K562 (cell line): ENCODE data around the gene ZNRF2. TPM values are rescaled to one million over a fixed set of nuclear protein-coding genes. Genes with fewer than 3 reads are reported as not detected.

Source experiments
- ATAC-seq: fragments of 200-7000 bp; cut with Tn5 transposase; 3 replicates; pipeline ENCODE4 v1.9.1; 2020; ENCODE audit warnings: moderate library complexity
- BruUV-seq: library from RNA; stranded (reverse); fragments of 400-500 nt; replicated peaks from 2 replicates; lab custom pipeline; 2021; lab: Mats Ljungman, UMichigan
- CTCF ChIA-PET: fragments of 300-600 bp; formaldehyde crosslinking; extraction: SDS; loops from one replicate; lab custom pipeline; 2021; ENCODE audit warnings: low intra/inter-chr PET ratio; lab: Yijun Ruan, JAX
- POLR2A ChIA-PET: fragments of 300-600, 350-650 bp; sonication (Branson Sonifier 250); formaldehyde crosslinking; extraction: SDS; loops from one replicate; lab custom pipeline; 2021; ENCODE audit warnings: antibody characterized with exemption, inconsistent platforms; lab: Yijun Ruan, JAX
- DNase-seq, 4 experiments: peaks; one replicate each; pipeline versions ENCODE4 v3.0.0 to v3.0.0-alpha.2; 2011 to 2018; ENCODE audit warnings: low spot score in 3 of 4, mixed read lengths in 3 of 4; ENCODE audit errors: extremely low read depth in 1 of 4
- FAIRE-seq: peaks from 2 replicates; lab custom pipeline; 2011; peaks lifted over from hg19 to GRCh38; lab: Jason Lieb, UNC
- H2AFZ ChIP-seq: 2 replicates; pipeline ENCODE4 v1.6.0; 2011; ENCODE audit warnings: low read depth, low read length, control low read depth, inconsistent platforms
- H3K27ac ChIP-seq: fragments of 200-600 bp; 3 replicates; pipeline ENCODE4 v1.8.0; 2011; ENCODE audit warnings: low read depth, mild to moderate bottlenecking, control low read depth, inconsistent platforms, low read length, moderate library complexity, mixed read lengths; ENCODE audit errors: extremely low read depth
- H3K27me3 ChIP-seq, 2 experiments: fragments of 300-600 bp in 1 of 2; 2 replicates in 1 of 2; 3 replicates in 1 of 2; pipeline versions ENCODE4 v1.6.0 to v1.8.0; 2011; ENCODE audit warnings: inconsistent platforms in 2 of 2, low read length in 2 of 2, mild to moderate bottlenecking in 1 of 2, mixed read lengths in 1 of 2, moderate library complexity in 1 of 2; ENCODE audit not compliant: control insufficient read depth in 2 of 2, insufficient read depth in 2 of 2
- H3K36me3 ChIP-seq: fragments of 300-600 bp; 3 replicates; pipeline ENCODE4 v1.8.0; 2011; ENCODE audit warnings: mild to moderate bottlenecking, low read length, inconsistent platforms; ENCODE audit not compliant: control insufficient read depth, insufficient read depth
- H3K4me1 ChIP-seq, 2 experiments: fragments of 200-600 bp in 1 of 2; replicated peaks in 1 of 2; 2 replicates in 1 of 2; 3 replicates in 1 of 2; pipeline versions ENCODE4 v1.5.1 to v1.8.0; 2011; ENCODE audit warnings: inconsistent platforms in 2 of 2, low read length in 2 of 2, mild to moderate bottlenecking in 1 of 2, mixed read lengths in 1 of 2, moderate library complexity in 1 of 2; ENCODE audit not compliant: control insufficient read depth in 2 of 2, insufficient read depth in 2 of 2
- H3K4me2 ChIP-seq: 2 replicates; pipeline ENCODE4 v1.6.1; 2011; ENCODE audit warnings: low read length, control low read depth, inconsistent platforms, mixed read lengths; ENCODE audit not compliant: insufficient read depth
- H3K4me3 ChIP-seq: fragments of 200-600 bp; sonication (generic), shearing (Covaris generic); 2 replicates; pipeline ENCODE4 v1.5.1; 2016; ENCODE audit warnings: control low read depth, inconsistent platforms
- H3K79me2 ChIP-seq: fragments of 200-600 bp; 3 replicates; pipeline ENCODE4 v1.8.0; 2011; ENCODE audit warnings: low read length, inconsistent platforms; ENCODE audit not compliant: control insufficient read depth, insufficient read depth
- H3K9ac ChIP-seq, 2 experiments: 2 replicates each; pipeline versions ENCODE4 v1.6.0 to v1.6.1; 2011; ENCODE audit warnings: low read depth in 2 of 2, low read length in 2 of 2, control low read depth in 1 of 2, inconsistent platforms in 1 of 2, mild to moderate bottlenecking in 1 of 2, mixed read lengths in 1 of 2; ENCODE audit not compliant: insufficient read depth in 1 of 2
- H3K9me1 ChIP-seq: one replicate; pipeline ENCODE4 v1.6.0; 2011; ENCODE audit warnings: inconsistent platforms, mild to moderate bottlenecking, low read length, moderate library complexity; ENCODE audit not compliant: control insufficient read depth, insufficient read depth
- H3K9me3 ChIP-seq: replicated peaks from 2 replicates; pipeline ENCODE4 v1.5.1; 2011; ENCODE audit warnings: low read depth, low read length, inconsistent platforms; ENCODE audit not compliant: control insufficient read depth, insufficient read depth
- H4K20me1 ChIP-seq: replicated peaks from 2 replicates; pipeline ENCODE4 v1.6.1; 2011; ENCODE audit warnings: low read length, inconsistent platforms, mixed read lengths; ENCODE audit not compliant: control insufficient read depth, insufficient read depth
- ARID2 ChIP-seq: fragments of 450-650 bp; IDR thresholded peaks from 2 replicates; pipeline ENCODE4 v1.6.1; 2017; ENCODE audit warnings: antibody characterized with exemption, mild to moderate bottlenecking
- CREB3 ChIP-seq: fragments of 450-650 bp; conservative IDR thresholded peaks from 2 replicates; pipeline ENCODE4 v1.6.1; 2016; ENCODE audit warnings: missing genetic modification characterization, low read depth, mild to moderate bottlenecking, missing compliant biosample characterization, moderate library complexity
- DNMT1 ChIP-seq: fragments of 450-650 bp; IDR thresholded peaks from 2 replicates; pipeline ENCODE4 v1.6.1; 2016; ENCODE audit warnings: antibody characterized with exemption, mild to moderate bottlenecking
- ELF4 ChIP-seq: fragments of 450-650 bp; formaldehyde crosslinking; IDR thresholded peaks from 2 replicates; pipeline ENCODE4 v1.4.0; 2022; ENCODE audit warnings: missing genetic modification characterization
- KAT2B ChIP-seq: IDR thresholded peaks from one replicate; pipeline ENCODE4 v1.6.1; 2012; ENCODE audit warnings: low read depth, mild to moderate bottlenecking, control low read depth, inconsistent platforms, low read length, moderate library complexity
- MAFG ChIP-seq: fragments of 450-650 bp; conservative IDR thresholded peaks from 2 replicates; pipeline ENCODE4 v1.6.1; 2016; ENCODE audit warnings: missing genetic modification characterization, missing compliant biosample characterization
- NCOR1 ChIP-seq: fragments of 450-650 bp; IDR thresholded peaks from 2 replicates; pipeline ENCODE4 v1.6.1; 2016; ENCODE audit warnings: mild to moderate bottlenecking, moderate library complexity
- NEUROD1 ChIP-seq: fragments of 150-350 bp; IDR thresholded peaks from 2 replicates; pipeline ENCODE4 v1.6.1; 2014; ENCODE audit warnings: borderline replicate concordance, low read length, low read depth; ENCODE audit not compliant: partially characterized antibody
- RBM34 ChIP-seq: fragments of 200-400 bp; formaldehyde crosslinking; IDR thresholded peaks from 2 replicates; pipeline ENCODE4 v1.6.1; 2018; ENCODE audit warnings: low read length, borderline replicate concordance; ENCODE audit not compliant: insufficient read depth
- ZBTB43 ChIP-seq: sonication (generic); formaldehyde crosslinking; IDR thresholded peaks from 2 replicates; pipeline ENCODE4 v1.8.0; 2023; ENCODE audit warnings: mild to moderate bottlenecking, missing genetic modification reagents
- ZNF668 ChIP-seq: fragments of 250-450 bp; sonication (Bioruptor Pico); IDR thresholded peaks from 2 replicates; pipeline ENCODE4 v1.8.0; 2022; ENCODE audit warnings: mild to moderate bottlenecking, inconsistent platforms
- WGBS: fragments of 100-300 bp; shearing (Covaris generic); methylation state at CpG from one replicate; pipeline ENCODE4 v1.1.6; 2016; ENCODE audit warnings: low coverage, mixed read lengths; ENCODE audit not compliant: insufficient coverage; ENCODE audit errors: missing lambda C conversion rate; 5-methylcytosine and 5-hydroxymethylcytosine counted together
- in situ Hi-C: fragments of 300-500 bp; cut with MboI; formaldehyde crosslinking; loops from 4 replicates; pipeline ENCODE4 v1.15.0; 2018; ENCODE audit warnings: inconsistent platforms, mixed read lengths
- intact Hi-C: fragments of 100-400 bp; cut with micrococcal nuclease; formaldehyde crosslinking; loops from 2 replicates; pipeline ENCODE4 v1.14.2; 2022
- polyA plus RNA-seq, 8 experiments: library from polyadenylated mRNA; depleted of rRNA in 4 of 8; stranded (reverse) in 5 of 8; unstranded in 3 of 8; fragments of >200 nt; fragmentation: Nextera tagmentation in 2 of 8; fragmentation: Illumina TruSeq in 1 of 8; extraction: Ambion mirVana in 2 of 8; extraction: Trizol in 1 of 8; gene quantifications; 2 replicates each; pipeline versions ENCODE4 v1.2.1 to v1.2.3, GENCODE V29; 2011 to 2014; ENCODE audit warnings: inconsistent platforms in 1 of 8, missing spikeins in 1 of 8
- total RNA-seq, 7 experiments: library from RNA; depleted of rRNA in 6 of 7; stranded (reverse); fragments of >200 nt in 6 of 7; fragmentation: Illumina TruSeq in 2 of 7; extraction: Trizol in 2 of 7; gene quantifications; 2 replicates each; pipeline versions ENCODE4 v1.2.1 to v1.2.3, GENCODE V29; 2011 to 2021; ENCODE audit warnings: low replicate concordance in 1 of 7
- TF ChIP-seq, protein P1 (sequence below): fragments of 450-650 bp; IDR thresholded peaks from 2 replicates; pipeline ENCODE4 v1.6.1; 2016; ENCODE audit warnings: antibody characterized with exemption
- TF ChIP-seq, protein P2 (sequence below): fragments of 250-450 bp; sonication (Bioruptor Pico); IDR thresholded peaks from 2 replicates; pipeline ENCODE4 v1.4.0; 2020; ENCODE audit warnings: mild to moderate bottlenecking, moderate library complexity
- TF ChIP-seq, protein P3 (sequence below): fragments of 450-650 bp; conservative IDR thresholded peaks from 2 replicates; pipeline ENCODE4 v1.6.1; 2016; ENCODE audit warnings: missing genetic modification characterization, low read depth, mild to moderate bottlenecking, control low read depth, missing compliant biosample characterization
- TF ChIP-seq, protein P4 (sequence below): fragments of 450-650 bp; formaldehyde crosslinking; IDR thresholded peaks from 2 replicates; pipeline ENCODE4 v1.4.0; 2020; ENCODE audit warnings: mild to moderate bottlenecking, moderate library complexity

The ZNRF2 gene
- total and polyA plus RNA-seq, 9 of the 15 experiments (the other 6 are each of a cell fraction or from before 2014, with no cell fraction given) = 1.1 to 13.9 (median 5.5) TPM

GRCh38 chr7:30254717-30255063, 29.7 kb upstream of the ZNRF2 start:
- in situ Hi-C loops = no loop called here
- H3K27me3 ChIP-seq = peaks cover 15 to 22% of the 10 kb centered on the region in 2 experiments
- FAIRE-seq (no peak), ATAC-seq (no peak), DNase-seq (no peak)
- 2% methylated on average over 4 of the region's 4 CpGs for WGBS
- H3K9me3 ChIP-seq = no peaks in the 10 kb centered on the region
- H4K20me1 ChIP-seq = no peaks in the 10 kb centered on the region
- H3K79me2 ChIP-seq = no peaks in the 10 kb centered on the region
- H3K4me1 ChIP-seq = no peaks in the 10 kb centered on the region
- CTCF ChIA-PET = no interaction called here
- no peak overlapping the region for H3K27ac ChIP-seq
- H3K4me2 ChIP-seq = no peak overlapping the region
- no peaks in the 10 kb centered on the region for H3K9me1 ChIP-seq
- H3K36me3 ChIP-seq = no peaks in the 10 kb centered on the region
- H3K9ac ChIP-seq = no peak overlapping the region
- POLR2A ChIA-PET = no interaction called here
- no TSS peak for BruUV-seq
- no peak overlapping the region for H2AFZ ChIP-seq
- intact Hi-C loops = no loop called here
- H3K4me3 ChIP-seq = no peak overlapping the region
- TF ChIP-seq NEUROD1 = no peak
- TF ChIP-seq, protein P1, sequence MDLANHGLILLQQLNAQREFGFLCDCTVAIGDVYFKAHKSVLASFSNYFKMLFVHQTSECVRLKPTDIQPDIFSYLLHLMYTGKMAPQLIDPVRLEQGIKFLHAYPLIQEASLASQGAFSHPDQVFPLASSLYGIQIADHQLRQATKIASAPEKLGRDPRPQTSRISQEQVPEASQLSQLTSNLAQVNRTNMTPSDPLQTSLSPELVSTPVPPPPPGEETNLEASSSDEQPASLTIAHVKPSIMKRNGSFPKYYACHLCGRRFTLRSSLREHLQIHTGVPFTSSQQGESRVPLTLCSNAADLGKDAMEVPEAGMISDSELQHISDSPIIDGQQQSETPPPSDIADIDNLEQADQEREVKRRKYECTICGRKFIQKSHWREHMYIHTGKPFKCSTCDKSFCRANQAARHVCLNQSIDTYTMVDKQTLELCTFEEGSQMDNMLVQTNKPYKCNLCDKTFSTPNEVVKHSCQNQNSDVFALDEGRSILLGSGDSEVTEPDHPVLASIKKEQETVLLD = no peak
- no peak for TF ChIP-seq KAT2B
- TF ChIP-seq ELF4 = no peak
- TF ChIP-seq CREB3 (tag) = no peak
- no peak for TF ChIP-seq DNMT1
- TF ChIP-seq ZNF668 (CRISPR knock-in tag) = no peak
- no peak for TF ChIP-seq ZBTB43 (CRISPR knock-in tag)
- no peak for TF ChIP-seq NCOR1
- no peak for TF ChIP-seq RBM34
- TF ChIP-seq, protein P2, sequence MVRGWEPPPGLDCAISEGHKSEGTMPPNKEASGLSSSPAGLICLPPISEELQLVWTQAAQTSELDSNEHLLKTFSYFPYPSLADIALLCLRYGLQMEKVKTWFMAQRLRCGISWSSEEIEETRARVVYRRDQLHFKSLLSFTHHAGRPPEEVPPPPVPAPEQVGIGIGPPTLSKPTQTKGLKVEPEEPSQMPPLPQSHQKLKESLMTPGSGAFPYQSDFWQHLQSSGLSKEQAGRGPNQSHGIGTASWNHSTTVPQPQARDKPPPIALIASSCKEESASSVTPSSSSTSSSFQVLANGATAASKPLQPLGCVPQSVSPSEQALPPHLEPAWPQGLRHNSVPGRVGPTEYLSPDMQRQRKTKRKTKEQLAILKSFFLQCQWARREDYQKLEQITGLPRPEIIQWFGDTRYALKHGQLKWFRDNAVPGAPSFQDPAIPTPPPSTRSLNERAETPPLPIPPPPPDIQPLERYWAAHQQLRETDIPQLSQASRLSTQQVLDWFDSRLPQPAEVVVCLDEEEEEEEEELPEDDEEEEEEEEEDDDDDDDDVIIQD (CRISPR knock-in tag) = no peak
- TF ChIP-seq, protein P3, sequence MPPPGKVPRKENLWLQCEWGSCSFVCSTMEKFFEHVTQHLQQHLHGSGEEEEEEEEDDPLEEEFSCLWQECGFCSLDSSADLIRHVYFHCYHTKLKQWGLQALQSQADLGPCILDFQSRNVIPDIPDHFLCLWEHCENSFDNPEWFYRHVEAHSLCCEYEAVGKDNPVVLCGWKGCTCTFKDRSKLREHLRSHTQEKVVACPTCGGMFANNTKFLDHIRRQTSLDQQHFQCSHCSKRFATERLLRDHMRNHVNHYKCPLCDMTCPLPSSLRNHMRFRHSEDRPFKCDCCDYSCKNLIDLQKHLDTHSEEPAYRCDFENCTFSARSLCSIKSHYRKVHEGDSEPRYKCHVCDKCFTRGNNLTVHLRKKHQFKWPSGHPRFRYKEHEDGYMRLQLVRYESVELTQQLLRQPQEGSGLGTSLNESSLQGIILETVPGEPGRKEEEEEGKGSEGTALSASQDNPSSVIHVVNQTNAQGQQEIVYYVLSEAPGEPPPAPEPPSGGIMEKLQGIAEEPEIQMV = no peak
- TF ChIP-seq, protein P4, sequence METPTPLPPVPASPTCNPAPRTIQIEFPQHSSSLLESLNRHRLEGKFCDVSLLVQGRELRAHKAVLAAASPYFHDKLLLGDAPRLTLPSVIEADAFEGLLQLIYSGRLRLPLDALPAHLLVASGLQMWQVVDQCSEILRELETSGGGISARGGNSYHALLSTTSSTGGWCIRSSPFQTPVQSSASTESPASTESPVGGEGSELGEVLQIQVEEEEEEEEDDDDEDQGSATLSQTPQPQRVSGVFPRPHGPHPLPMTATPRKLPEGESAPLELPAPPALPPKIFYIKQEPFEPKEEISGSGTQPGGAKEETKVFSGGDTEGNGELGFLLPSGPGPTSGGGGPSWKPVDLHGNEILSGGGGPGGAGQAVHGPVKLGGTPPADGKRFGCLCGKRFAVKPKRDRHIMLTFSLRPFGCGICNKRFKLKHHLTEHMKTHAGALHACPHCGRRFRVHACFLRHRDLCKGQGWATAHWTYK (CRISPR knock-in tag) = no peak
- TF ChIP-seq ARID2 = no peak
- TF ChIP-seq MAFG (tag) = no peak
